EL (cell line): ENCODE measurements around the gene SAMD10.
"Not testable (repeated sequence)": the region's sequence is repeated elsewhere in the genome, so short reads cannot be mapped to it uniquely, and the experiment has no call there.

ENCODE experiments used
- DNase-seq: peaks from one replicate; pipeline ENCODE4 v3.0.0-alpha.2; 2016

The SAMD10 gene

DNA sequence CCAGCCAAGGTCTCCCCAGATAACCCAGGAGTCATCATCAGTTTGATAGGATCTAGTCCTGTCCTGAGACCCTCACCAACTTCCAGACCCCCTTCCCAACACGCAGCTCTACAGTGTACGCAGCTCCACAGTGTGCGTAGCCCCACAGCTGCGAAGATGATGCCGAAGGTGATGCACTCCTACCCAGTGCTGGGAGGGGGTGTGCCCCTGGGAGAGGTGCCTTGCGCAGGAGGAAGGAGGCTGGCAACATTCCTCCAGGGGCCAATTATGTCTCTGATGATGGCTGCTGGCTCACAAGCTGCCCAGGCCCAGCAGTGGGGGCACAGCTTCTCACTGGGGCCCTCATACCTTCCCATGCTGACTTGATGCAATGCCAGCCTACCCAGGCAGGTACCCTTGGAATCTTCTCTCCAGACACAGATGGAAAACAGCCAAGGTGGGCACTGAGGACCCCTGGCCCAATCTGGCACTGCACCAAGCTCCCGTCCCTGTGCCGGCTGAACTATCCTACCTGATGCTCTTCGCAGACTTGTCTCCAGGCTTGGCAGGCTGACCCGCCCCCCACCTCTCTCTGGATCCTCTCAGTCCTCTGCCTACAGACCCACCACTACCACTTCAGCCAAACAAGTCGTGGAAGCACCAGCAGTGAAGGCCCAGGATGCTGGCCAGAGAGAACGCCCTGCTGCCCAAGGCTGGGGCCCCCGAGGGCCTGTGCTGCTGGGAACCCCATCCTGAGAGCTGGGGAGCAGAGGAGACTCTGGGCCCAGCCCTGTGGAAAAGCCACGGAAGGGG lies 11.1 kb downstream of the SAMD10 start:
- DNase-seq = no peak

DNA sequence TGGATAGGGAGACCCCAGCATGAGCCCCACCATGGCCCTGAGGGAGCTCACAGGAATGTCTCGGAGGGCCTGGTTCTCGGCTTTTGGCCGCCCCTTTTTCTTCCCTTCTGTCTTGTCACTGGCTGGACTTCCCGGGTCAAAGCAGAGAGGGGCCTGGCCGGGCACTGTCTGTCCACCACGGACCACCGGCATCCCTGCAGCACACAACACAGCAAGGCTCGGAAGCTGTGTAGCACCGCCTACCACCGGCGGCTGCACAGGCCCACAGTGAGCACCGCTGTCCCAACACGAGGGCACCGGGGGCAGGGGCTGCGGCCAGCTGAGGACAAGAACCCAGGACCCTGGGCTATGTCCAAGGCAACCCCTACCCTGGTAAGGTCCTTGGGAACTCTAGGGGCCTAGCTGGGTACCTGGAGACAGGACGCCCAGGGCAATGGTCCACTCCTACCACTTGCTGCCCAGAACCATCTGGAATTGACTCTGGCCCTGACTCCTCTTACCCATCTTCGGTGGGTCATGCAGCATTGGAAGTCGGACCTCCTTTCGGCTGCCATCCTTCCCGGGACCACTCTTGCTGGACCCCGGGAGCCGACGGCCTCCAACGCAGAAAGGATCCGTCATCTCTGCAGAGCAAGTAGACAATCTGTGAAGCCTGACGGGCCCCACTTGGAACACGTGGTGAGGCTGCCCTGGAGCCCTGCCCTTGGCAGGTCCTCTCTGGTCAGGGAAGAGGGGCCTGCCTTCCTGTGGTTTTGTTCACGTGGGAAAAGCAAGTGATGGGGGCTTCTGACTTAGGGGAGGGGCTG lies 11.9 kb downstream of the SAMD10 start:
- DNase-seq = no peak

DNA sequence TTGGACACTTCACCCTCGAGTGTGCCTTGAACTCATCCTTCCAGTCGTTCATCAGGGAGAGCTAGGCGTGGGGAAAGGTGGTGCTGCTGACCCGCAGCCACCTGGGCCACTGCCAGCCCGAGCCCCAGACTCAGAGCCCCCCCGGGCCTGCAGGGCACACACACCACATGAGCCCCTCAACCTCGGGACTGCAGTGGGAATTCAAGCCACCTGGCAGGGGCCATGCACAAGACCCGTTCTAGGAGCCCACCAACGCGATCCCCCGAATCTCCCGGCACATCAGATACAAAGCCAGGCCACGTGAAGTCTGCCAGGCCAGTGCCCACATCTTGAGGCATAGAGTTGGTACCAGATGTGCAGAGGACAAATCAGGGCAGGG lies 12.5 kb downstream of the SAMD10 start:
- DNase-seq = no peak

- DNase-seq = no peak
These were observed 13.1 kb downstream of the SAMD10 start for GRCh38 chr20:63966172-63966943.

DNA sequence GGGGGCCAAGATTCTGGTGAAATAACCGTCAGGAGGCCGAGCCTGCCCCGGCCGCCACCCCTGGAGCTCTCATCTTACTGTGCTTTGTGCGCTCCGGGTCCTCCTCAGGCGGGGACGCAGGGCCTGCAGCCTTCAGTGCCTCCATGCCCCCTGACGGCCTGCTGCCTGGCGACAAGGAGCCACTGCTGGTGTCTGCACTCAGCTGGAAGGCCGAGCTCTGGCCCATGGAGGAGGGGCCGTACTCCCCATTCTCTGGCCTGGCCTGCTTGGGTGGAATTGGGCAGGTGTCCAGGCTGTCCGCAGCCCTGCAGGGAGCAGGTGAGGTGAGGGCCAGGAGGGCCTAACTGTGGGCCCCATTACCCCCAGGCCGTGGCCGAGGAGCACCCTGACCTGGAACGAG lies 15.0 kb downstream of the SAMD10 start:
- no peak for DNase-seq

- DNase-seq = no peak
These were observed 15.6 kb downstream of the SAMD10 start for GRCh38 chr20:63963784-63964301.

DNA sequence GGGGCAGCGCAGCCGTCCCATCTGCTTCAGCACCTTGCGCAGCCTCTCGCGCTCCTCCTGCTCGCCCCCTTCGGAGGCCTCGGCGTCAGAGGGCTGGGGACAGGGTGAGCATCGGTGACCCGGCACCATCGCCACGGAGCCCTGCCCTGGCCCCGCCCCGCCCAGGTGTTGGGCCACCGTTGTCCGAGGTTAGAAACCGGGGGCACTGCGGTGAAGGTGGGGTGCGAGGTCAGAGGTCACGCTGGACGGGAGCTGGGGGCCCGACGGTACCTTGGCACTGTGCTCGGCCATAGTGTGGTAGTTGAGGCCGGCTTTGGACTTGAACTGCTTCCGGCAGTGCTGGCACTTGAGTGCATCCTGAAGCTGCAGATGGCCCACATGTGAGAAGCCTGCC lies 16.1 kb downstream of the SAMD10 start:
- DNase-seq = no peak

GRCh38 chr20:63962426-63963347 lies 16.8 kb downstream of the SAMD10 start:
- DNase-seq = no peak

DNA sequence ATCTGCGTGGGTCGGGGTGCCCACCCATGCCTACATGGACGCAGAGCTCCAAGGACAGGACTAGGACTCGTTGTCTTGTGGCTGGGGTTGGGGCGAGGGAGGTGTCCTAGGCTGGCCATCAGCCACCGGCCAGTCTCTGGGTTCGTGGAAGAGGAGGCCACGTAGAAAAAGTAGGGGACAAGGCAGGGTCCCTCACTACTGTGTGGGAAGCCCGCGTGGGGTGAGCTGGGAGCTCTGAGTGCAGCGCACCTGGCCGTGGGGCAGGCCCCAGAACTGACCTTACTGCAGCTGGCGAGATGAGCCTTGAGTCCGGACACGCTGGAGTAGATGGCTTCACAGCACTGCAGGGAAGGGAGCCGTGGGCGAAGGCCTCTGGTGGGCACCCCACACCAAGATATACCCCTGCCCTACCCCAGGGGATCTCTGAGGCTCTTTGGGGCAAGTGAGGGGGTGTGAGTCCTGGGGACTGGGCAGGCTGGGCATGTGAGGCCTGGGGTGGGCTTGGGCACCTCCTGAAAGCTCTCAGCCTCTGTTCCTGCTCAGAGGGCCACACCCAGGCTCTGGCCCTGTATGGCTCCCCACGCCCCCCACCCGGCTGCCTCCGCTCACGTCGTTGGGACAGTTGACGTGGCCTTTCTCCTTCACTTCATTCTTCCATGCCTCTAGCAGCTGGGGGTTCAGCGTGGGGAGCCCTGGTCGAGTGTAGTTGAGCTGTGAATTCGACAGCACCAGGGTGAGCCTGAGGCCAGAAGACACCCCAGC lies 17.6 kb downstream of the SAMD10 start:
- no peak for DNase-seq

- DNase-seq = not testable (repeated sequence)
These were observed 18.5 kb downstream of the SAMD10 start for GRCh38 chr20:63960654-63961621.

- DNase-seq = no peak
These were observed 19.8 kb downstream of the SAMD10 start for GRCh38 chr20:63959699-63960075.

- no peak for DNase-seq
These were observed 20.3 kb downstream of the SAMD10 start for GRCh38 chr20:63958964-63959698.

- no peak for DNase-seq
These were observed 21.0 kb downstream of the SAMD10 start for GRCh38 chr20:63958471-63958870.

DNA sequence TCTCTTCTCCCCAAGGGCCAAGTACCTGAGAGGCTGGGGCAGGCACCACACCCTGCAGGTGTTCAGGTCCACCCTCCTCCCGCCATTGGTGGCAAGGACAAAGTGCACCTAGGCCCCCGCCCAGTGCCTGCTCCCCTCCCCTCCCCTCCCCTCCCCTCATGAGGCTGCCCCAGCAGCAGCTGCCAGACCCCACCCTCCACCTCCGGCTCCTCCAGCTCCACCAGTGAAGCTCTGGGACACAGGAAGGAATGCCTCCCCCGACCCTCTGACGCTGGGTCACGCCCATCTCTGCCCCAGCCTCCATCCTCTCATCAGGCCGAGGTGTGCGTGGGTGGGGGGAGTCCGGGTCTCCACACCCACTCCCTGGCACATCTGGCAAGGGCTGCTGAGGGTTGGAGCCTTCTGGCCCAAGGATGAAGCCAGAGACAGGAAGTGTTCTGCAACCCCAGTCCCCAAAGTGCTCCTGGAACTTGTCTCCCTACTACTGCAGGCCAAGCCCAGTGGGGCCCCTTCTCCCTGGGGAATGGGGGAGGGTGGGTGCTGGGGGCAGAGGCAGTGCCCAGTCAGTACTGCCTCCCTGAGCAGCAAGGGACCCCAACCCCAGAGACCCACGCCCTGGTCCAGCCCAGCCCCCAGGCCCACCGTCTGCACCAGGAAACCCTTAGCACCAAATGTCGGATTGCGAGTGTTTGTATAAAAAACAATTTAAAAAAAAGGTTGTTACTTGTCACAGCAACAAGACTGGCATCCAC lies 21.6 kb downstream of the SAMD10 start:
- DNase-seq = peak; percentile 38

- peak; percentile 56 for DNase-seq
These were observed 22.3 kb downstream of the SAMD10 start for GRCh38 chr20:63957004-63957689.

DNA sequence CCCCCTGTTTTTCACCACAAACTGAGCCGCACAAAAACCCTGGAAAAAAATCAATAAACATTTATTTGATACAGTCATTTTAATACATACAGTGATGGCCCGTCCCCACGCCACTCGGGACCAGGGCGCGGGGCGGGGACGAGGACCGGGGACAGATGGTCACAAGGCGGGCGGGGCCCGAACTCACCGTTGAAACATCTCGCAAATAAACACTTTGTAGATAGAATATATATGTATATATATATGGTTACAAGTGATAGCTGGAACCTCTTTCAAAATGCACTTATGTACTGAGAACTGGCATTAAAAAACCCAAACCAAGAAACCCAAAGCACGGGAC lies 22.8 kb downstream of the SAMD10 start:
- DNase-seq = no peak

DNA sequence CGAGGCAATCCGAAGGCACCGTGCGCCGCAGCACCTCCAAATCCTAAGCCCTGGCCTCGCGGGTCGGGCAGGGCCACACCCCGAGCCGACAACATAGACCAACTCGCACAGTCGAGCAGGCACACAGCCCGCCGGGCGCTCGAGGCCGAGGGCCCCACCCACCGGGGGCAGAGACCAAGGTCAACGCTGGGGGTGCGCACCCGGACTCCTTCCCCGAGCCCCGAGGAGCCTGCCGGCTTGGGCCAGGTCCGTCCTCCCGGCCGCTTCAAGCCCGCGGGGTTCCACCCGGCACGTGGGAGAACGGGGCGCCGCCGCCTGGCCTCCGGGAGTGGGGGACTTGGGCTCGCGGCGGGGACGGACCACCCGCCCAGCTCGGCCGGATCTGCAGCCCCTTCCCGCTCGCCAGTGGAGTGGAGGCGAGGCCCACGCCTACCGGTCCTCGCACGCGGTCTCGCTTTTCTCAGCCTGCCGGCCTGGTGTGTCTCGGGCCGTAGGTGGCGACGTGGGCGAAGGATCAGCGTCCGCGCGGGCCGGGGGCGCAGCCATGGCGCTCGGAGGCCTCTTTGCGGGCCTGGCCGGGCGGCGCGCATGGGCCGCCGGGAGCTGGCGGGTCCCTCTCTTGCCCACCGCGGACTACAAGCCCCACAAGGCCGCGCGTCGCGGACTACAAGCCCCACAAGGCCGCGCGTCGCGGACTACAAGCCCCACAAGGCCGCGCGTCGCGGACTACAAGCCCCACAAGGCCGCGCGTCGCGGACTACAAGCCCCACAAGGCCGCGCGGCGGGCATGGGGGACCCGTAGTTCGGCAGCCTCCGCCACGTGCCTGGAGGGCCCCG lies 23.4 kb downstream of the SAMD10 start, which contains the start of gene UCKL1:
Gene UCKL1 (minus strand): TSS at position 590 of the 837 bp plus-strand sequence. CDS start 44 bp downstream, at position 546.
- peak; percentile 86 for DNase-seq
